SH-SY5Y (cell line): ENCODE data around the gene SDK1.

Experiments used
- GATA2 ChIP-seq: IDR thresholded peaks from 2 replicates; pipeline ENCODE4 v1.6.1; 2011; ENCODE audit warnings: mild to moderate bottlenecking, low read depth, low read length
- GATA3 ChIP-seq: IDR thresholded peaks from 2 replicates; pipeline ENCODE4 v1.6.1; 2011; ENCODE audit warnings: low read depth, mild to moderate bottlenecking, low read length, moderate library complexity

DNA sequence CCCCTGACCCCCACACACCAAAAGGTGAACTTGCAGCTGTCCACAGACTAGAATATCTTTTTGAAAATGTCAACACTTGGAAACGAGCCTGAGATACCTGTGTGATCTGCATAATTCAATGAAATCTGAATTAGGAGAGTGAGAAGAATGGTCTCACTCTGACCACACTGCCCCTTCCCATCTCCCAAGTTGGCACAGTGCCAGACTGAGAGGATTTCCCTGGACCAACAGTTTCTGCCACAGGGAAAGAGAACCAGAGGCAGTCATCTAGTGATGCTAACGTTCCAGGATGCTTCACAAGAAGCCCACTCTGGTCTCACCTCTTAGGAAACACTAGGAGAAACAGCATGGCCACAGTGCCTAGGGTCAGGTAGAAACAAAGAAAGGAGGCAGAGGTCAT lies 479.0 kb downstream of the SDK1 start:
- TF ChIP-seq GATA2 (no peak), GATA3 (no peak)
